GM12878 (cell line): ENCODE results near the gene DCAF15. TPM values are rescaled to one million over a fixed set of nuclear protein-coding genes. Genes with fewer than 3 reads are reported as not detected.

ENCODE experiments used
- ATAC-seq: fragments of 200-7000 bp; cut with Tn5 transposase; 3 replicates; pipeline ENCODE4 v1.9.1; 2020; ENCODE audit warnings: mild to moderate bottlenecking, moderate library complexity
- BruUV-seq: library from RNA; stranded (reverse); fragments of 400-500 nt; replicated peaks from 2 replicates; lab custom pipeline; 2021; lab: Mats Ljungman, UMichigan
- CTCF ChIA-PET: fragments of 300-600 bp; sonication (Branson Sonifier 250); formaldehyde crosslinking; extraction: SDS; loops from one replicate; lab custom pipeline; 2021; ENCODE audit warnings: inconsistent platforms; lab: Yijun Ruan, JAX
- POLR2A ChIA-PET: fragments of 350-600 bp; formaldehyde crosslinking; extraction: SDS; loops from one replicate; lab custom pipeline; 2021; ENCODE audit warnings: inconsistent platforms; lab: Charles Lee
- RAD21 ChIA-PET: fragments of 300-600 bp; sonication (Branson Sonifier 250); formaldehyde crosslinking; loops from one replicate; lab custom pipeline; 2023; ENCODE audit warnings: antibody characterized with exemption; ENCODE audit not compliant: unreplicated experiment; lab: Charles Lee
- SMC1A ChIA-PET: fragments of 300-600 bp; sonication (Branson Sonifier 250); formaldehyde crosslinking; loops from one replicate; lab custom pipeline; 2023; ENCODE audit not compliant: unreplicated experiment, uncharacterized antibody; lab: Charles Lee
- DNase-seq: peaks from one replicate; pipeline ENCODE4 v3.0.0-alpha.2; 2011; ENCODE audit warnings: low read depth, low spot score
- FAIRE-seq: peaks from 3 replicates; lab custom pipeline; 2011; peaks lifted over from hg19 to GRCh38; lab: Jason Lieb, UNC
- H2AFZ ChIP-seq: 2 replicates; pipeline ENCODE4 v1.6.0; 2011; ENCODE audit warnings: low read depth, low read length, control low read depth; ENCODE audit not compliant: control insufficient read depth
- H3K27ac ChIP-seq: 2 replicates; pipeline ENCODE4 v1.5.1; 2011; ENCODE audit warnings: control low read depth; ENCODE audit not compliant: control insufficient read depth, insufficient read depth
- H3K27me3 ChIP-seq, 2 experiments: replicated peaks in 1 of 2; 2 replicates each; pipeline versions ENCODE4 v1.6.0 to v1.6.1; 2011; ENCODE audit warnings: low read length in 1 of 2; ENCODE audit not compliant: control insufficient read depth in 2 of 2, insufficient read depth in 2 of 2
- H3K36me3 ChIP-seq, 2 experiments: 2 replicates each; pipeline ENCODE4 v1.5.1; 2011; ENCODE audit warnings: low read length in 1 of 2; ENCODE audit not compliant: control insufficient read depth in 2 of 2, insufficient read depth in 2 of 2
- H3K4me1 ChIP-seq: 2 replicates; pipeline ENCODE4 v1.6.1; 2011; ENCODE audit warnings: mild to moderate bottlenecking, low read length, moderate library complexity, mixed read lengths; ENCODE audit not compliant: control insufficient read depth, insufficient read depth
- H3K4me2 ChIP-seq: 2 replicates; pipeline ENCODE4 v1.6.0; 2011; ENCODE audit warnings: control low read depth; ENCODE audit not compliant: control insufficient read depth, insufficient read depth
- H3K4me3 ChIP-seq: fragments of 200-600 bp; sonication (generic); 2 replicates; pipeline ENCODE4 v1.5.1; 2016
- H3K79me2 ChIP-seq: 2 replicates; pipeline ENCODE4 v1.6.0; 2011; ENCODE audit warnings: low read length; ENCODE audit not compliant: control insufficient read depth, insufficient read depth
- H3K9ac ChIP-seq: 2 replicates; pipeline ENCODE4 v1.8.0; 2011; ENCODE audit warnings: low read length, control low read depth, mixed read lengths; ENCODE audit not compliant: control insufficient read depth, insufficient read depth
- H3K9me3 ChIP-seq: replicated peaks from 3 replicates; pipeline ENCODE4 v1.5.1; 2011; ENCODE audit warnings: mild to moderate bottlenecking, low read length; ENCODE audit not compliant: control insufficient read depth, insufficient read depth
- H4K20me1 ChIP-seq: 2 replicates; pipeline ENCODE4 v1.6.0; 2011; ENCODE audit not compliant: control insufficient read depth, insufficient read depth
- CEBPB ChIP-seq, 2 experiments: fragments of 150-350 bp in 1 of 2; IDR thresholded peaks; 2 replicates each; pipeline ENCODE4 v1.6.1; 2012 to 2014; ENCODE audit warnings: low read depth in 2 of 2, low read length in 2 of 2, borderline replicate concordance in 1 of 2, inconsistent platforms in 1 of 2
- CHD4 ChIP-seq: fragments of 200-600 bp; sonication (generic); IDR thresholded peaks from 2 replicates; pipeline ENCODE4 v1.6.1; 2016; ENCODE audit warnings: mild to moderate bottlenecking
- FOXK2 ChIP-seq: fragments of 450-650 bp; IDR thresholded peaks from 2 replicates; pipeline ENCODE4 v1.6.1; 2017; ENCODE audit warnings: mild to moderate bottlenecking, moderate library complexity
- GATAD2B ChIP-seq: fragments of 450-650 bp; conservative IDR thresholded peaks from 2 replicates; pipeline ENCODE4 v1.6.1; 2017; ENCODE audit warnings: low read depth, mild to moderate bottlenecking, moderate library complexity
- IKZF2 ChIP-seq, 2 experiments: fragments of 450-650 bp; IDR thresholded peaks; 2 replicates each; pipeline ENCODE4 v1.6.1; 2017; ENCODE audit warnings: mild to moderate bottlenecking in 2 of 2, moderate library complexity in 2 of 2
- KDM1A ChIP-seq: fragments of 200-600 bp; sonication (generic); IDR thresholded peaks from 2 replicates; pipeline ENCODE4 v1.6.1; 2016; ENCODE audit warnings: borderline replicate concordance
- MXI1 ChIP-seq: fragments of 150-350 bp; IDR thresholded peaks from 2 replicates; pipeline ENCODE4 v1.6.1; 2011; ENCODE audit warnings: low read depth, mild to moderate bottlenecking, inconsistent platforms, low read length, improper control_type of control experiment
- MYB ChIP-seq: fragments of 150-350 bp; IDR thresholded peaks from 2 replicates; pipeline ENCODE4 v1.6.1; 2014; ENCODE audit warnings: mild to moderate bottlenecking, low read depth, low read length, borderline replicate concordance
- NR2F1 ChIP-seq: fragments of 450-650 bp; conservative IDR thresholded peaks from 2 replicates; pipeline ENCODE4 v1.6.1; 2017; ENCODE audit warnings: mild to moderate bottlenecking
- POLR2A ChIP-seq: IDR thresholded peaks from 2 replicates; pipeline ENCODE4 v1.6.1; 2011; ENCODE audit warnings: low read depth, mild to moderate bottlenecking, low read length
- RBBP5 ChIP-seq: fragments of 200-600 bp; sonication (generic); conservative IDR thresholded peaks from 2 replicates; pipeline ENCODE4 v1.6.1; 2016
- STAT1 ChIP-seq: fragments of 450-650 bp; conservative IDR thresholded peaks from 2 replicates; pipeline ENCODE4 v1.6.1; 2014; ENCODE audit warnings: antibody characterized with exemption, mild to moderate bottlenecking
- TAF1 ChIP-seq: IDR thresholded peaks from 2 replicates; pipeline ENCODE4 v1.6.1; 2011; ENCODE audit warnings: mild to moderate bottlenecking, low read depth, low read length, borderline replicate concordance
- YBX1 ChIP-seq: fragments of 450-650 bp; IDR thresholded peaks from 2 replicates; pipeline ENCODE4 v1.6.1; 2016; ENCODE audit warnings: antibody characterized with exemption
- ZNF274 ChIP-seq: IDR thresholded peaks from one replicate; pipeline ENCODE4 v1.8.0; 2011; ENCODE audit not compliant: insufficient read length, insufficient read depth
- WGBS: methylation state at CpG from one replicate; pipeline ENCODE4 v1.1.6; 2016; ENCODE audit warnings: low lambda C conversion rate; ENCODE audit not compliant: insufficient replicate concordance, insufficient coverage; ENCODE audit errors: missing lambda C conversion rate; 5-methylcytosine and 5-hydroxymethylcytosine counted together
- in situ Hi-C: fragments of 300-500 bp; cut with MboI; formaldehyde crosslinking; loops from 9 replicates; pipeline ENCODE4 v1.14.3; 2018; ENCODE audit warnings: mixed read lengths
- intact Hi-C: fragments of 100-400 bp; cut with micrococcal nuclease; formaldehyde crosslinking; loops from one replicate; pipeline ENCODE4 v1.14.2; 2022; ENCODE audit not compliant: unreplicated experiment
- polyA plus RNA-seq, 11 experiments: library from polyadenylated mRNA; depleted of rRNA in 4 of 11; unstranded in 6 of 11; stranded (reverse) in 5 of 11; fragments of >200 nt; fragmentation: Nextera tagmentation in 4 of 11; fragmentation: Illumina TruSeq in 1 of 11; extraction: Ambion mirVana in 4 of 11; extraction: Trizol in 1 of 11; gene quantifications; 1 replicate in 1 of 11; 2 replicates in 10 of 11; pipeline versions ENCODE4 v1.2.1 to v1.2.3, GENCODE V29; 2011 to 2016; ENCODE audit warnings: inconsistent platforms in 2 of 11, missing spikeins in 2 of 11, low read depth in 1 of 11
- total RNA-seq, 4 experiments: library from RNA; depleted of rRNA in 3 of 4; stranded (reverse); fragments of >200 nt in 3 of 4; fragmentation: Illumina TruSeq in 1 of 4; extraction: Trizol in 1 of 4; gene quantifications; 2 replicates each; pipeline versions ENCODE4 v1.2.1 to v1.2.3, GENCODE V29; 2013 to 2021
- TF ChIP-seq, protein P1 (sequence below): fragments of 450-650 bp; IDR thresholded peaks from 2 replicates; pipeline ENCODE4 v1.6.1; 2017; ENCODE audit warnings: mild to moderate bottlenecking, moderate library complexity

DCAF15 gene
- total and polyA plus RNA-seq, 10 of the 15 experiments (the other 5 are each of a cell fraction or from before 2014, with no cell fraction given), result 0.16 to 63.4 (median 26.6) TPM

DNA sequence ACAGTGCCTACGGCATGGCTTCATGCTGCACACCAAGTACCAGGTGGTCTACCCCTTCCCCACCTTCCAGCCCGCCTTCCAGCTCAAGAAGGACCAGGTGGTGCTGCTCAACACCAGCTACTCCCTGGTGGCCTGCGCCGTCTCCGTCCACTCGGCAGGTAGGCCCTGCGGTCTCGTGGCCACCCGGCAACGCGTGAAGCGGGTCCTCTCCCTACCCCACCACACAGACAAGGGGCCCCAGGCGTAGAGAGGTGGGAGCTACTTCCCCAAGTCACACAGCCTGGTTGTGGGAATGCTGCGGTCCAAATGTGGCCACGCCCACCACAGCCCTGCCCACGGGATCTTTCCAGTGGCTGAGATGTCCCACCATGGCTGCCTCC, 4.0 kb downstream of the DCAF15 start:
- Histone ChIP-seq H3K9ac (no peak overlapping the region), H3K4me3 (no peak overlapping the region), H4K20me1 (no peaks in the 10 kb centered on the region), H2AFZ (no peak overlapping the region), H3K27ac (no peak overlapping the region), H3K9me3 (no peaks in the 10 kb centered on the region), H3K4me2 (no peak overlapping the region), H3K27me3 (no peaks in the 10 kb centered on the region), H3K4me1 (peaks cover 11% of the 10 kb centered on the region), H3K36me3 (peaks cover 0 to 25% of the 10 kb centered on the region in 2 experiments; a peak in 3 of 4 replicates), H3K79me2 (peaks cover 15% of the 10 kb centered on the region)
- intact Hi-C loops, result no loop called here
- DNase-seq, result no peak
- 94% methylated on average over 16 of the region's 16 CpGs for WGBS
- ChIA-PET RAD21 (no interaction called here), CTCF (interaction anchor here (0.6 kb wide), 1 partner anchor 8 kb away, joined by 3 read pairs; no protein-coding TSS in a partner anchor), POLR2A (interaction anchor here (1.1 to 1.6 kb wide), 2 partner anchors 75 to 103 kb away, joined by 3 read pairs; partner anchors contain the start of gene IL27RA), SMC1A (interaction anchor here (1.3 kb wide), 1 partner anchor 102 kb away, joined by 3 read pairs; no protein-coding TSS in a partner anchor)
- TF ChIP-seq GATAD2B (no peak), RBBP5 (no peak), CEBPB (IDR thresholded peaks at IDR 0.05; ENCODE audit: borderline replicate concordance in 1 of 2, low read depth in 2 of 2, low read length in 2 of 2) (no peak), CHD4 (no peak), POLR2A (peak; percentile 30; the same call in 1 of the 2 replicates), MXI1 (no peak)
- BruUV-seq, result no TSS peak
- in situ Hi-C loops, result no loop called here
- FAIRE-seq, result no peak
- ATAC-seq, result no peak

DNA sequence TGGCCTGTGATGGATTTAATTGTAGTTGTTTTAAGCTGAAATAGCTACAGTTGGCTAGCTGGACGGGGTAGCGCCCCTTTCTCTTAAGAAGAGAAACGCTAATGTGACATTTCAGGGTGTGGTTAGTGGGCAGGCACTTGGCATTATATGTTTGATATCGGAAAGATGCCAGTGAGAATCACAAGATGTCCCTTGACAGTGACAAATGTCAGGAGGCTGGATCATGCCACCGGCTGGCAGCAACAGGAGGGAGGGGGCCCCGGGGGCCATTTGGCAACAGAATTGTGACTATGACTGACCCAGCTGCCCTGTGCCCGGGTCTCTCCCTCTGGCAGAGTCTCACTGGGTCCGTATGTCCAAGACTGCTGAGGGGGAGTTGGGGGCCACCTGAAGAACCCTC, 4.7 kb downstream of the DCAF15 start:
- H3K27ac ChIP-seq, result no peak overlapping the region
- no peak overlapping the region for H2AFZ ChIP-seq
- H3K9me3 ChIP-seq, result no peaks in the 10 kb centered on the region
- no peak overlapping the region for H3K4me2 ChIP-seq
- H3K79me2 ChIP-seq, result peaks cover 15% of the 10 kb centered on the region
- peaks cover 0 to 26% of the 10 kb centered on the region in 2 experiments; a peak in 3 of 4 replicates for H3K36me3 ChIP-seq
- no TSS peak for BruUV-seq
- intact Hi-C loops (no loop called here), in situ Hi-C loops (no loop called here)
- 88% methylated on average over 8 of the region's 8 CpGs for WGBS
- CTCF ChIA-PET, result no interaction called here
- POLR2A ChIA-PET, result interaction anchor here (1.1 kb wide), 1 partner anchor 75 kb away, joined by 3 read pairs; the partner anchor contains the start of gene IL27RA
- RAD21 ChIA-PET, result interaction anchor here (0.5 kb wide), 1 partner anchor 46 kb away, joined by 3 read pairs; no protein-coding TSS in a partner anchor
- FAIRE-seq (no peak), ATAC-seq (no peak), DNase-seq (no peak)
- SMC1A ChIA-PET, result interaction anchor here (0.5 to 1.3 kb wide), 2 partner anchors 23 to 102 kb away, joined by 3 read pairs; no protein-coding TSS in a partner anchor
- H3K4me1 ChIP-seq, result peaks cover 9% of the 10 kb centered on the region
- H3K4me3 ChIP-seq, result no peak overlapping the region
- no peak overlapping the region for H3K9ac ChIP-seq
- H3K27me3 ChIP-seq, result no peaks in the 10 kb centered on the region
- no peaks in the 10 kb centered on the region for H4K20me1 ChIP-seq
- TF ChIP-seq STAT1 (no peak), NR2F1 (no peak), YBX1 (no peak), MYB (no peak), FOXK2 (no peak), TAF1 (no peak), ZNF274 (no peak), IKZF2 (IDR thresholded peaks at IDR 0.05) (no peak), KDM1A (no peak)
- TF ChIP-seq, protein P1, sequence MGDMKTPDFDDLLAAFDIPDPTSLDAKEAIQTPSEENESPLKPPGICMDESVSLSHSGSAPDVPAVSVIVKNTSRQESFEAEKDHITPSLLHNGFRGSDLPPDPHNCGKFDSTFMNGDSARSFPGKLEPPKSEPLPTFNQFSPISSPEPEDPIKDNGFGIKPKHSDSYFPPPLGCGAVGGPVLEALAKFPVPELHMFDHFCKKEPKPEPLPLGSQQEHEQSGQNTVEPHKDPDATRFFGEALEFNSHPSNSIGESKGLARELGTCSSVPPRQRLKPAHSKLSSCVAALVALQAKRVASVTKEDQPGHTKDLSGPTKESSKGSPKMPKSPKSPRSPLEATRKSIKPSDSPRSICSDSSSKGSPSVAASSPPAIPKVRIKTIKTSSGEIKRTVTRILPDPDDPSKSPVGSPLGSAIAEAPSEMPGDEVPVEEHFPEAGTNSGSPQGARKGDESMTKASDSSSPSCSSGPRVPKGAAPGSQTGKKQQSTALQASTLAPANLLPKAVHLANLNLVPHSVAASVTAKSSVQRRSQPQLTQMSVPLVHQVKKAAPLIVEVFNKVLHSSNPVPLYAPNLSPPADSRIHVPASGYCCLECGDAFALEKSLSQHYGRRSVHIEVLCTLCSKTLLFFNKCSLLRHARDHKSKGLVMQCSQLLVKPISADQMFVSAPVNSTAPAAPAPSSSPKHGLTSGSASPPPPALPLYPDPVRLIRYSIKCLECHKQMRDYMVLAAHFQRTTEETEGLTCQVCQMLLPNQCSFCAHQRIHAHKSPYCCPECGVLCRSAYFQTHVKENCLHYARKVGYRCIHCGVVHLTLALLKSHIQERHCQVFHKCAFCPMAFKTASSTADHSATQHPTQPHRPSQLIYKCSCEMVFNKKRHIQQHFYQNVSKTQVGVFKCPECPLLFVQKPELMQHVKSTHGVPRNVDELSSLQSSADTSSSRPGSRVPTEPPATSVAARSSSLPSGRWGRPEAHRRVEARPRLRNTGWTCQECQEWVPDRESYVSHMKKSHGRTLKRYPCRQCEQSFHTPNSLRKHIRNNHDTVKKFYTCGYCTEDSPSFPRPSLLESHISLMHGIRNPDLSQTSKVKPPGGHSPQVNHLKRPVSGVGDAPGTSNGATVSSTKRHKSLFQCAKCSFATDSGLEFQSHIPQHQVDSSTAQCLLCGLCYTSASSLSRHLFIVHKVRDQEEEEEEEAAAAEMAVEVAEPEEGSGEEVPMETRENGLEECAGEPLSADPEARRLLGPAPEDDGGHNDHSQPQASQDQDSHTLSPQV, result no peak
